Gastrocnemius medialis (tissue), 4 donors: ENCODE data around the gene C19orf73. TPM values are rescaled to one million over a fixed set of nuclear protein-coding genes. Genes with fewer than 3 reads are reported as not detected.

Source experiments
- ATAC-seq, 2 donors: fragments of 150-250 bp; one replicate each; pipeline ENCODE4 v1.9.1; 2016
- DNase-seq, 2 donors: peaks; one replicate each; pipeline ENCODE4 v3.0.0-alpha.2; 2019
- H3K27ac ChIP-seq, 4 donors: fragments of 200-600 bp; sonication (generic); 1 replicate in 1 of 4; 2 replicates in 3 of 4; pipeline ENCODE4 v1.5.1; 2016 to 2018; ENCODE audit warnings: mild to moderate bottlenecking in 2 of 4, moderate library complexity in 1 of 4
- H3K27me3 ChIP-seq, 3 donors: fragments of 200-600 bp; sonication (generic) in 2 of 3; 1 replicate in 1 of 3; 2 replicates in 2 of 3; pipeline versions ENCODE4 v1.5.1 to v1.6.0; 2016 to 2019; ENCODE audit warnings: mild to moderate bottlenecking in 1 of 3, moderate library complexity in 1 of 3
- H3K36me3 ChIP-seq, 2 donors: fragments of 200-600 bp; sonication (generic) in 1 of 2; one replicate each; pipeline ENCODE4 v1.5.1; 2017 to 2018
- H3K4me1 ChIP-seq, 2 donors: fragments of 200-600 bp; sonication (generic) in 1 of 2; one replicate each; pipeline ENCODE4 v1.5.1; 2016 to 2017; ENCODE audit warnings: mild to moderate bottlenecking in 2 of 2
- H3K4me3 ChIP-seq, 4 donors: fragments of 200-600 bp; sonication (generic) in 3 of 4; 1 replicate in 1 of 4; 2 replicates in 3 of 4; pipeline ENCODE4 v1.5.1; 2016 to 2019; ENCODE audit warnings: mild to moderate bottlenecking in 2 of 4
- H3K9me3 ChIP-seq, 3 donors: fragments of 200-600 bp; sonication (generic) in 2 of 3; 1 replicate in 1 of 3; 2 replicates in 2 of 3; pipeline ENCODE4 v1.5.1; 2016 to 2019
- CTCF ChIP-seq, 5 experiments: fragments of 450-650 bp in 3 of 5; fragments of 200-600 bp in 2 of 5; sonication (generic) in 2 of 5; IDR thresholded peaks in 4 of 5; conservative IDR thresholded peaks in 1 of 5; 1 replicate in 4 of 5; 2 replicates in 1 of 5; pipeline ENCODE4 v1.5.1; 2016 to 2019; ENCODE audit warnings: antibody characterized with exemption in 5 of 5, mild to moderate bottlenecking in 3 of 5, moderate library complexity in 3 of 5
- POLR2A ChIP-seq, 2 donors: fragments of 450-650 bp; IDR thresholded peaks; one replicate each; pipeline ENCODE4 v1.6.1; 2017; ENCODE audit warnings: antibody characterized with exemption in 2 of 2, mild to moderate bottlenecking in 2 of 2, moderate library complexity in 2 of 2
- in situ Hi-C, 4 donors: fragments of 200-750 bp; cut with MboI; loops; one replicate each; pipeline versions ENCODE4 v1.15.0 to v1.8.0; 2017; ENCODE audit warnings: low sequenced_read_pairs in 4 of 4
- intact Hi-C: fragments of 100-400 bp; cut with DNase I; formaldehyde crosslinking; loops from one replicate; pipeline ENCODE4 v1.15.1; 2023; ENCODE audit warnings: low total_unique reads
- total RNA-seq, 4 donors: library from RNA; depleted of rRNA; stranded (reverse); fragments of >200 nt; gene quantifications; one replicate each; pipeline versions ENCODE4 v1.1.0 to v1.2.3, GENCODE V29; 2016

Gene C19orf73
- 10 to 100 TPM in 1 of 4 donors, 1 to 10 TPM in 3; 1.3 to 11.7 (median 3.5) TPM for total RNA-seq

- DNase-seq (peak; percentile 89 to 93), ATAC-seq (peak; percentile 81 to 91)
- Histone ChIP-seq H3K36me3 (no peaks in the 10 kb centered on the region), H3K4me1 (peaks cover 18 to 27% of the 10 kb centered on the region in 2 donors), H3K27me3 (no peaks in the 10 kb centered on the region), H3K9me3 (no peaks in the 10 kb centered on the region), H3K4me3 (peak within 1 kb of the TSS; percentile 70 to 87 (median 79)), H3K27ac (peak within 1 kb of the TSS; percentile 94 to 99 (median 98))
- intact Hi-C loops (loop anchor here (1.0 to 2.0 kb wide), 2 partner anchors 10 to 32 kb away; no protein-coding TSS in a partner anchor), in situ Hi-C loops (no loop called here)
- TF ChIP-seq POLR2A (IDR thresholded peaks at IDR 0.05) (peak; percentile 65 to 74), CTCF (IDR thresholded peaks at IDR 0.05 in 4 of 5, conservative IDR thresholded peaks at IDR 0.05 in 1 of 5) (peak in 2 of 5 experiments; percentile 32 to 37)
Measured at GRCh38 chr19:49118565-49119410, at the start of gene C19orf73. C19orf73 (minus strand) TSS chr19:49119143; CDS start chr19:49119022, 121 bp downstream.

GRCh38 chr19:49168421-49168820, 49.5 kb upstream of the C19orf73 start:
- in situ Hi-C loops: no loop called here
- DNase-seq (no peak), ATAC-seq (no peak)
- Histone ChIP-seq H3K4me1 (peaks cover 16 to 20% of the 10 kb centered on the region in 2 donors), H3K27ac (no peak overlapping the region), H3K36me3 (peaks cover 0 to 35% of the 10 kb centered on the region in 2 donors), H3K27me3 (no peaks in the 10 kb centered on the region), H3K9me3 (no peaks in the 10 kb centered on the region), H3K4me3 (no peak overlapping the region)
- intact Hi-C loops: no loop called here
- TF ChIP-seq CTCF (IDR thresholded peaks at IDR 0.05 in 4 of 5, conservative IDR thresholded peaks at IDR 0.05 in 1 of 5) (no peak), POLR2A (IDR thresholded peaks at IDR 0.05) (no peak)

- no peaks in the 10 kb centered on the region for H3K27me3 ChIP-seq
- ATAC-seq (no peak), DNase-seq (no peak)
- no peak overlapping the region for H3K4me3 ChIP-seq
- TF ChIP-seq CTCF (IDR thresholded peaks at IDR 0.05 in 4 of 5, conservative IDR thresholded peaks at IDR 0.05 in 1 of 5) (no peak), POLR2A (IDR thresholded peaks at IDR 0.05) (no peak)
- intact Hi-C loops: no loop called here
- peaks cover 16 to 20% of the 10 kb centered on the region in 2 donors for H3K4me1 ChIP-seq
- no peaks in the 10 kb centered on the region for H3K9me3 ChIP-seq
- no peak overlapping the region for H3K27ac ChIP-seq
- peaks cover 0 to 31% of the 10 kb centered on the region in 2 donors for H3K36me3 ChIP-seq
- in situ Hi-C loops: no loop called here
Measured at GRCh38 chr19:49167857-49168409, 49.0 kb upstream of the C19orf73 start.

GRCh38 chr19:49165865-49166301, 46.9 kb upstream of the C19orf73 start:
- H3K27ac ChIP-seq: peak overlapping the region; percentile 80 to 99 (median 91)
- H3K36me3 ChIP-seq: peaks cover 0 to 10% of the 10 kb centered on the region in 2 donors
- H3K4me3 ChIP-seq: peak overlapping the region in 3 of 4 donors; percentile 12 to 22 (median 13)
- TF ChIP-seq POLR2A (IDR thresholded peaks at IDR 0.05) (no peak), CTCF (IDR thresholded peaks at IDR 0.05 in 4 of 5, conservative IDR thresholded peaks at IDR 0.05 in 1 of 5) (peak in 1 of 5 experiments; percentile 14)
- no peak for DNase-seq
- in situ Hi-C loops: no loop called here
- intact Hi-C loops: no loop called here
- H3K27me3 ChIP-seq: no peaks in the 10 kb centered on the region
- ATAC-seq: no peak
- H3K4me1 ChIP-seq: peaks cover 16 to 22% of the 10 kb centered on the region in 2 donors
- H3K9me3 ChIP-seq: no peaks in the 10 kb centered on the region
